Measurements from ENCODE around the gene PDGFC. TPM values are rescaled to one million over a fixed set of nuclear protein-coding genes. Genes with fewer than 3 reads are reported as not detected.
"Not testable (repeated sequence)": the region's sequence is repeated elsewhere in the genome, so short reads cannot be mapped to it uniquely, and the experiment has no call there.

Gene PDGFC
- total RNA-seq, 2 donors from 2014 or later = 16.5 to 18.5 TPM

GRCh38 chr4:156875704-156876103 is 95.9 kb downstream of the PDGFC start:
- DNase-seq (no peak), ATAC-seq (no peak)
- intact Hi-C loops (cut with DNase I) = no loop called here

DNA sequence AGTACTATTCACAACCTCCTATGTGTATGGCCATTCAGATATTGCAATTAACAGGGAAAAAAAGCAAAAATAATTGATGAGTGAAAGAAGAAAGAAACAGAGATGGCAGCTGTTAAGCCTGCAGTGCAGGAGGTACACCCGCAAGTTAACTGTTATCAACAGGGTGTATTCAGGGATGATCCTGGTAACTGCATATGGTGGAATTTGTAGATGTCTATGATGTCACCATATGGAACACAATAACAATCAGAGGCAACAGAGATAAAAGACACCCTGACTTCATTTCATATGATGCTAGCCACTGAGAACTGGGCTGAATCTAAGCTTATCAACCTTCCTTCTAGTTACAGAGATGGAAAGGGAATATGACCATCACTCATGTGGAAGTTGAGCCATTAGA is 96.5 kb downstream of the PDGFC start:
- DNase-seq = no peak
- ATAC-seq = no peak
- intact Hi-C loops (cut with DNase I) = no loop called here

- DNase-seq (no peak), ATAC-seq (no peak)
- intact Hi-C loops (cut with DNase I) = no loop called here
These were observed 97.8 kb downstream of the PDGFC start for GRCh38 chr4:156873799-156874198.

GRCh38 chr4:156870861-156871260 is 100.7 kb downstream of the PDGFC start:
- intact Hi-C loops (cut with DNase I) = no loop called here
- ATAC-seq = no peak
- DNase-seq = no peak

GRCh38 chr4:156870131-156870530 is 101.5 kb downstream of the PDGFC start:
- intact Hi-C loops (cut with DNase I) = no loop called here
- no peak for ATAC-seq
- no peak for DNase-seq

GRCh38 chr4:156866088-156866487 is 105.5 kb downstream of the PDGFC start:
- ATAC-seq; intact Hi-C loops (cut with DNase I); DNase-seq: not testable (repeated sequence)

DNA sequence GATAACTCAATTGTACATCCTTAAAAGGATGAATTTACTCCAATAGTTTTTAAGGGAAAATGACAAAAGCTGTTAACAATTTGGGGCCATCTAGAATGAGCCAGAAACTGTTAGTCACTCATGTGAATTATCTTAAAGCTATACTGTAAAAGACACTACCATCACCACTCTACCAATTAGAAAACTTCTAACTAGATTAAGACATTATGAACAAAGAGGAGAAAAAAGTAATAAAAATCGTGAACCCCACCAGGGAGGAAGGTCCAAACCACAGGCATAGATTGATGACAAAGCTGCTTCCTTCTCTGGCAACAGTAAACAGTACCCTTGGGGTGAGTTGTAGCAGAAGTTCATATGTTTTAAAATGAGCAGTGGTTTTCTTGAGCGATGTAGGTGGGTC is 106.1 kb downstream of the PDGFC start:
- DNase-seq = no peak
- no peak for ATAC-seq
- intact Hi-C loops (cut with DNase I) = no loop called here

DNA sequence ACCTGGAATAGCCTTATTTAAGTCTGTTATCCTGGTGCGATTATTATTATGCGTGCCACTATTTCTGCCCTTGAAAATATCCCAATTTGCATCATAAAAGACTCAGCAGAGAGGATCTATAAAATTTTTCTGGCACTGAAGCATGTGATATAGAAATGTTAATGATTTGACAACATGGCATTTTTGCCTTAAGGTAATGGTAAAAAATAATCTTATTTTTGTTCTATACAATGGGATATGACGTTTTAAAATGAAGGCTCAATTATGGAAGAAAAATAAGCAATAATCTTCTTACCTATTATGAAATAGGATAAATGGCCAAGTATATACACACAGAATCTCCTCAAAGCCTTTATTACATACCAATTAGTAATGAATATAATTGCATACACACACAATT is 113.5 kb downstream of the PDGFC start:
- intact Hi-C loops (cut with DNase I) = no loop called here
- DNase-seq = no peak
- ATAC-seq = no peak

- intact Hi-C loops (cut with DNase I) = no loop called here
- no peak for ATAC-seq
These were observed 132.8 kb downstream of the PDGFC start for GRCh38 chr4:156838761-156839160.

DNA sequence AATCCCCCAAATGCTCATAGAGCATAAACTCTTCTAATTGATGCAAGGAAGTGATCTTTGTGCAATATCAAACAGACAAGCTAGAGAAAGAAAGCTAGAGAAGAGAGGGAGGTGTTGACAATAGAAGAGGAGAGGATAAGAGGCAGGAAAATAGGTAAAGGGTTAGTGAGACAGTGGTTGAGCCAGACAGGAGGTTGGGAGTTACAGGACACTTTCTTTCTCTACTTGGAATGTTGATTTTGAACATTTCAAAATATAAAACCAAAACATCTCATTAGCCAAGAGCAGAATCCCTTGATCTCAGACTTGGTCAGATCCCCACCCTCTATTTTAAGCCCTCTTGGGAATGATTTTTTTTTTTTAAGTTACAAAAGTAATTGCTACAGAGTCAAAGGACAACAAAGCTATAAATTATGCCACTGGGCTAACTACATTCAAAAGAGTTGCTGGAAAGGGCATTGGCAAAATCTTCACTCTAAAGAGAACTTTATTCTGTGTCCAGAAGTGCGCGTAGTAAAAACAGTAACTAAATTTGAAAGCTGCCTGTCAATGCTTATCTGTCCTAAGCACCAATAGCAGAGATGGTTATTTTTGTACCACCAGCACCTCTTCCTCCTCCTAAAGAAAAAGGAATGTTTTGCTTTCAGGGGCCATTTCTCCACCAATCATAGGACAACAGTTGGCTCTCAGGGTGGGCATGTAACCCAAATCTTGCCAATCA is 133.8 kb downstream of the PDGFC start:
- ATAC-seq = peak in 1 of 2 donors; percentile 67
- intact Hi-C loops (cut with DNase I) = no loop called here
- no peak for DNase-seq

More at GRCh38 chr4:156838761-156839160, 132.8 kb downstream of the PDGFC start:
- DNase-seq = no peak

GRCh38 chr4:156832886-156833285 is 138.7 kb downstream of the PDGFC start:
- DNase-seq = no peak
- no peak for ATAC-seq
- intact Hi-C loops (cut with DNase I) = no loop called here

DNA sequence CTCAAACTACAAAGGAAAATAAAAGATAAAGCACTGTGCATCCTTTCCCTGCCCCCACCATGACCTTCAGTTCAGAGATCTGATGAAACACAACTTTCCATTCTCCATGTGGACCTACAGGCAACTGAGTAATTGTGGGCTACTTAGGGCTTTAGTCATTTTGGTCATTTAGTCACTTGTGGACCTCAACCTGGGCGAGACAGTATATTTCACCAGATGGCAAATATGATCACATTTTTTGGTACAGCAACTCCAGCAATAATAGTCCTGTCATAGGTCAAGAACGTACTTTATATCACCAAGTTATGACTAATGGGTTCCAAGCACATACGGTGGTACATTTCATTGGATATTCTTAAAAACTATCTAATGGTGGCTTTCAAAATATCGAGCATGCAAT is 141.2 kb downstream of the PDGFC start:
- intact Hi-C loops (cut with DNase I) = no loop called here
- ATAC-seq (no peak), DNase-seq (no peak)

DNA sequence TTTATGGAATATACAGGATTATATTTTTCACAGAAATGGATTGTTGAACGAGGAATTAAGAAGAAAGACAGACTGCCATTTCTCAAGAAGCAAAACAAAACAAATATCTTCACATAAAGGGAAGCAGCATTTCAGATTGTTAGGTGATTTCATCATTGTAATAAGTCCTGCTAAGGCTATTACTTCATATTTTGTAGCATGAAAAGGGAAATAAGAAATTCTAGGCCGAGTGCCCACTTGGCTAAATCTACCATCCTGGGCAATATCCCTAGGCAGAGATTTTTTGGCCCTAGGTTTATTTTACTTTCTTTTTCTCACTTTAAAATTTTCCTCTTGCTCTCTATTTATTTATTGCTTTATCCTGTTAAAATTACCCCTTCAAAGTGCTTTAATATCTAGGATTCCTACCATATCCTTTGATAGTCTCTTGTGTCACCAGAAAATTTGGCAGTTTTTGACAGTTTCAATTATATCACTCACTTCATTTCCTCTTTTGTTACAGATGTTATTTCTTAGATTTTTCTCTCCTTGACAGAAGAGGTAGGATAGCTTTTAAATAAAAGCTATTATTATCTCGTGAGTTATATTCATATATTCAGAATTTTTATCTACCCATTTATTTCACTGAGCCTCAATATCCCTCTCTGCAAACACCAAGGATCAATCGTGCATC is 142.3 kb downstream of the PDGFC start:
- intact Hi-C loops (cut with DNase I) = no loop called here
- ATAC-seq (peak; percentile 63 to 84), DNase-seq (no peak)

GRCh38 chr4:156827519-156827918 is 144.1 kb downstream of the PDGFC start:
- ATAC-seq (no peak), DNase-seq (no peak)
- intact Hi-C loops (cut with DNase I) = no loop called here

- DNase-seq (no peak), ATAC-seq (no peak)
- intact Hi-C loops (cut with DNase I) = no loop called here
These were observed 146.5 kb downstream of the PDGFC start for GRCh38 chr4:156825074-156825473.

DNA sequence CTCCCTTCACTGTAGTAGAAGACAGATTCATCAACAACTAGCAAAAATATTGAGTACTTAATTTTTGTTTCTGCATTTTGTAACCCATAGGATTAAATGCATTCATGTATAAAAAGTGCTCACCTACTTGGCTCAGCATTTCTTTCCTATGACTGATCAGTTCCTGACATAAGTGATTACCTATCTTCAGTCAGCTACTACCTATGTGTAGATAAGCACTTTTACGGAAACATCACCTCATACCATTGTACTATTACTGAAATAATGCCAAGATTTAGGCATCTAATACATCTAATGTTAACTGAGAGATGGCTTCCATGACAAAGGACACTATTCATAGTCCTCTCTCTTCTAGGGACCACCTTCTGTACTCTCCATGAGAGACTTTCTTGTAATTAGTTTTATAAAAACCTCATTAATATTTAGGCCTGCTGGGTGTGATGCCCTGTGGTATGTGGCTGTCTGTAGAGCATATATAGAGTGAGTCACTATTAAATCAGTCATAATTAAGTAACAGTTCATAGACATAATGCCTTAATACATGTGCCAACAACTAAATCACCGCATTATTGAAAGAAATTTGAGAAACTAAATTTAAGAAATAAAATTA is 147.0 kb downstream of the PDGFC start:
- DNase-seq (no peak), ATAC-seq (no peak)
- intact Hi-C loops (cut with DNase I) = no loop called here

DNA sequence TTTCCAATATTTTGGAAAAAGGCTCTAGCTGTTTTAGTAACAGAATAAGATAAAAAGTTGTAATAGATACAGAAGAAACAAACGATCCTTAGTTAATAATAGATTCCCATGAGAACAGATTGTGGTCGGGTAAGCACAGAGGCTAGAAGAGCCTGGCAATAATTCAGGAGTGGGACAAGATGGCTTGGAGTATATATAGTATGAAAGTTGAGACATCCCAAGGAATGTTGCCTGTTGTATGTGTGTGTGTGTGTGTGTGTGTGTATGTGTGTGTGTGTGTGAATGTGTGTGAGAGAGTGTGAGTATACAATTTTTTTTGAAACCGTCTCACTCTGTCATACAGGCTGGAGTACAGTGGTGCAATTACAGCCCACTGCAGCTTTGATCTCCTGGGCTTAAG is 150.7 kb downstream of the PDGFC start:
- DNase-seq = no peak
- no peak for ATAC-seq
- intact Hi-C loops (cut with DNase I) = no loop called here

DNA sequence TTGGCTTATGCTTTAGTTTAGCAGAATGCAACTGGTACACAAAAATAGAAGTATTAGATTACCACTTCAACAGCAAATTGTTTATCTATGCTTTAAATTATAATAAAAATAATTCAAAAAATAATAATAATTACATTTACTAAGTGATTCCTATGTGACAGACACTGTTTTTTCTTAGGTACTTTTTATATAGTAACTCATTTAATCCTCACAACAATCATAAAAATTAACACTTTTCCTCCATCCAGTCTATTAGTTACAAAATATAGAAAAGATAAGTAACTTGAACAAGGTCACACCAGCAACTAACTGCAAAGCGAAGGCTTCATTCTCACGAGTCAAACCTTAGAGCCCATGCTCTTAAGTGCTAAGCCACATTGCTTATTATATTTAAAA is 155.2 kb downstream of the PDGFC start:
- DNase-seq = no peak
- intact Hi-C loops (cut with DNase I) = no loop called here
- no peak for ATAC-seq

GRCh38 chr4:156815717-156816359 is 155.8 kb downstream of the PDGFC start:
- no peak for DNase-seq
- ATAC-seq = no peak
- intact Hi-C loops (cut with DNase I) = no loop called here

DNA sequence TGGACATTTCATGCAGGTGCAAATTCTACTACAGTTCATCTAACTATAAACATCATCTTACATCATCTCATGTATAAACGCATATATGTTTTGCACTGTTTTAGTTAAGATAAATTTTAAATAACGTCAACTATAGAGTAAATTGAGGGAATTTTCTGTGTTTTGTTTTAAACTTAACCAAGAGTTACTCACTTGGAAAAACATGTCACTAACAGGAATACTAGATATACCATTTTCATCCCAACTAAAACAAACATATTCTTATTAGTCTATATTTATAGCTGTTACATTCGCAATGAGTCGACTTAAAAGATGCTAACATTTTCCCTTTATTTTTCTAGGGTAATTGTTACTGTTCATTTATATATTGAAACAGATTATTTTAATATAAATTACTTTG is 159.6 kb downstream of the PDGFC start:
- intact Hi-C loops (cut with DNase I) = no loop called here
- no peak for ATAC-seq
- DNase-seq = no peak
